Measurements from ENCODE around the gene FBXL17.
"Not testable (repeated sequence)": the region's sequence is repeated elsewhere in the genome, so short reads cannot be mapped to it uniquely, and the experiment has no call there.

FBXL17 gene

DNA sequence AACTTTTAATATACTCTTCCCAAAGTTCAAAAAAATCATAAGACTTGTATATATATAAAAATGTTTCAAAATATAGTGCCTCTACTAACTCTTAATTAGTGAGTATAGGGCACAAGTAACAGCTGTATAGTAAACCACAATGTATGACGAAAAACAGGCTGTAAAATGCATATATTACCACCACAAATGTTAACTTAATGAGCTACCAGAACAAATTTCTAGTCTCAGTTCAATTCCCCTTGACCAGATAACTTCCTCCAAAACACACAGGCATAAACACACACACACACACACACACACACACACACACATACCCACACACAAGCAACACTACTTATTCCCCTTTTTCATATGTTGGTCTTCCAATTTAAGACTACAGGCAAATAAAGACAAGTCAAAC is 78.8 kb downstream of the FBXL17 start:
- no peak for DNase-seq

- DNase-seq: no peak
Measured at GRCh38 chr5:108297042-108297601, 84.8 kb downstream of the FBXL17 start.

GRCh38 chr5:108295578-108296368 is 86.1 kb downstream of the FBXL17 start:
- no peak for DNase-seq

DNA sequence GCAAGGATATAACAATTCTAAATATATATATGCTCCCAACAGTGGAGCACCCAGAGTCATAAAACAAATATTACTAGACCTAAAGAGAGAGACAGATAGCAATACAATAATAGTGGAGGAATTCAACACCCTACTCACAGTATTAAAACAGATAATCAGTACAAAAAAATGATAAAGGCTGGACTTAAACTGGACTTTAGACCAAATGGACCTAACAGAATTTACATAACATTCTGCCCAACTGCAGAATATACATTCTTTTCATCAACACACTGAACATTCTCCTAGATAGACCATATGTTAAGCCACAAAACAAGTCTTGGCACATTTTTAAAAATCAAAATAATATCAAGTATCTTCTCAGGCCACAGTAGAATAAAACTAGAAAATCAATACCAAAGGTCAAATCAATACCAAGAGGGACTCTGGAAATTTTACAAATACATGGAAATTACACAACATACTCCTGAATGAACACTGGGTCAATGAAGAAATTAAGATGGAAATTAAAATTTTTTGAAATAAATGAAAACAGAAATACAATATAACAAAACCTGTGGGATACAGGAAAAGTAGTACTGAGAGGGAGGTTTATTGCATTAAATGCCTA is 100.8 kb downstream of the FBXL17 start:
- no peak for DNase-seq

GRCh38 chr5:108280248-108280647 is 101.7 kb downstream of the FBXL17 start:
- no peak for DNase-seq

DNA sequence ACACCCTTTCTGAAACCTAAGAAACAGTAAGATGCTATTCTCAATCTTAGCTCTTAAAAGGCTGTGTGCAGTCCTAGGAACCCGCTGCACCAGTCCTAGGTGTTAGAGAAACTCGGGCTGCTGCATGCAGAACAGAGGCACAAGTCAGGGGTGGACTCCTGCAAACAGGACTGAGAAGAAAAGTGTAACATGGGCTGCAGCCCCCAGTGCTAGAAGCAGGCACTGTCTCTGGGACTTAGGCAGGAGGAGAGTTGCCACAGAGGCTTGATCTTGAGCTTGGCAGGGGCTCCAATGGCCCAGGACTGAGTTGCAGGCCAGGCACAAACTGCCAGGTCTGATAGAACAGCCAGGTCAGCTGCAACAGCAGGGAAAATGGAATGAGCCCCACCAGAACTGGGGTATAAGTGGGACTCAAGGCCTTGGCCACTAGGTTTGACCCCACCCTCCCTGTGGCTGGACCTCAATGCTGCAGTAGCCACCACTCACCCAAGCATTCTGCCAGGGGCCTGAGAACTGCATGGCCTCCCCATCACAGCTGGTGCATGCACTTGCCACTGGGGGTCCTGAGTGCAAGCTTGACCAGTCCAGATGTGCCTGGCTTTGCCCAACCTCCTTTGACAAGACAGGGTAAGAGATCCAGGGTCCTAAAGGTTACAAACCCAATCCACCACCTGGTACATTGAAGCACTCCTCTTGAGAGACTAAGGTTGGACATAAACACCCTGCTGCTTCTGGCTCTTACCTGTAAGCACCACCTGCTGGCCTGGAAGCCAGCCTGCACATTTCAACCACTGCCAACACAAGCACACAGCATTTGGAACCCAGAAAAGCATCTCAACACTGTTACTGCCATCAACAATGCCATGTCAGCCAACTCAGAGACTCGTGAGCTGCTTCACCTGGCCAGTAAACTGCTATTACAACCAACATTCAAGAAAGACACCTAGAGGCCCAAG is 103.3 kb downstream of the FBXL17 start:
- DNase-seq: no peak

DNA sequence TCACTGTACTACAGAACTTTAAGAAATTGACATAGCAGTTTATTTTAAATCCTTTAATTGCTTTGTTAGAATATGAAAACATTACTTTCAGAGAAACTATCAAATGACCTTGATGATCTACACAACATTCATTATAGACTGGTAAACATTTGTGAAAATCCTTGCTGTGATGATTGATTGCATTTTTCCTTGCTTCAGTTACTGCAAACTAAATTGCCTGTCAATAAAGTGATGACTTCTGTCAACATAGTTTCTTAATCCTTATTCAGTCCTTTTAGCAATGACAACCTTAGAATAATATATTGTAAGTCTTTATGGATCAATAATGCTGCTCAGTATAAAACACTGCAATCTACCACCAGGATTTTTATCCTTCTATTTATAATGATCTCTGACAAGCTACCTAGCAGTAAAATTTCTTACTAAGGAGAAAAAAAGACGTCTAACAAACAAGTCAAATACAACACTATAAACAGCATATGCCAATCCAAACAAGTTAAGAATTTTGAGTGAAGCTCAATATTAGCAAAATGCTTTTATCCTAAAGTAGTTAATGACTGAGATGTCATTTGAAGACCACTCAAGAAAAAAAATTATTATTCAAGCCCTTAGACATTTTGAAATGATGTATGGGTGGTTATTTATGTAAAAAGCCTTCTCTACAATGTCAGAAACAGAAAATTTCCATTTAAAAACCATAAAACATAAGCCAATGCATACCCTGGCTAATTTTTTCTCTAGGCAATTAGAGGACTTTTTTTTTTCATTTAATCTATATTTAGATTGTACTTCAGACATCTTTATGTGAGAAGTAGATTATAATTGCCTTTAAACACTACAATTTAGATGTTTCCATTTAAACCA is 105.5 kb downstream of the FBXL17 start:
- DNase-seq: no peak

GRCh38 chr5:108274080-108274479 is 107.8 kb downstream of the FBXL17 start:
- not testable (repeated sequence) for DNase-seq

DNA sequence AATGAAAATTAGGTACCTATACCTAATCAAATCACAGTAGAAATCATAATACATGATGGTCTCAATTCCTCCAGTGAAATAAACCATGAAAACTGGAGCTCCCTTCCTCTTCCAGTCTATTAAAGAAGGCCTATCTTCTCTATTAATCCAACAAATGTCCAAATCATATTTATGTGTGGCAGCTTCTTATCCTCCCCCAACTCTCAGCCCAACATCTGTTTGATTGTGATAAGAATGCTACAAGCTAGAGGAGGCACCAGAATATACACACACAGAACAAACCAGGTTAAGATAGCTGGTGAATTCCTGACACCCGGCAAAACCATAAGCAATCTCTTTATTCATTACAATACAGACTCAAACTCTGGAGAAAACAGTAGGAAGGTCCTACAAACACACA is 110.8 kb downstream of the FBXL17 start:
- DNase-seq: no peak

GRCh38 chr5:108266242-108266641 is 115.7 kb downstream of the FBXL17 start:
- no peak for DNase-seq

- no peak for DNase-seq
Measured at GRCh38 chr5:108264533-108264932, 117.4 kb downstream of the FBXL17 start.

DNA sequence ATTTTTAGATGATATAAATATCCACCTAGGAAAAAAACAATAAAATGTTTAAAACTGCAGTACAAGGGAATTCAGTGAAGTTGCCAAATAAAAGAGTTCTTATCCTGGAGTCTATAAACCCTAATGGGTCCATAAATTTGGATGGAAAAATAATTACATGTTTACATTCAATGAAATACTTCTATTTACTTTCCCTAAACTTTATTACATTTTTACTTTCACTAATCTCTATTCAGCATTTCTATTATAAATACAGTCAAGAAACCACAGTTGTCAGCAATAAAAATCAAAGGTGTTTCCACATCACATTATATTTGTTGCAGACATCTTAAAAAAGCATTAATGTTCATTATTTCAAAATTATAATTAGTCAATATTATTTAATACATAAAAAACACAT is 118.6 kb downstream of the FBXL17 start:
- no peak for DNase-seq

GRCh38 chr5:108260858-108261170 is 121.1 kb downstream of the FBXL17 start:
- no peak for DNase-seq

DNA sequence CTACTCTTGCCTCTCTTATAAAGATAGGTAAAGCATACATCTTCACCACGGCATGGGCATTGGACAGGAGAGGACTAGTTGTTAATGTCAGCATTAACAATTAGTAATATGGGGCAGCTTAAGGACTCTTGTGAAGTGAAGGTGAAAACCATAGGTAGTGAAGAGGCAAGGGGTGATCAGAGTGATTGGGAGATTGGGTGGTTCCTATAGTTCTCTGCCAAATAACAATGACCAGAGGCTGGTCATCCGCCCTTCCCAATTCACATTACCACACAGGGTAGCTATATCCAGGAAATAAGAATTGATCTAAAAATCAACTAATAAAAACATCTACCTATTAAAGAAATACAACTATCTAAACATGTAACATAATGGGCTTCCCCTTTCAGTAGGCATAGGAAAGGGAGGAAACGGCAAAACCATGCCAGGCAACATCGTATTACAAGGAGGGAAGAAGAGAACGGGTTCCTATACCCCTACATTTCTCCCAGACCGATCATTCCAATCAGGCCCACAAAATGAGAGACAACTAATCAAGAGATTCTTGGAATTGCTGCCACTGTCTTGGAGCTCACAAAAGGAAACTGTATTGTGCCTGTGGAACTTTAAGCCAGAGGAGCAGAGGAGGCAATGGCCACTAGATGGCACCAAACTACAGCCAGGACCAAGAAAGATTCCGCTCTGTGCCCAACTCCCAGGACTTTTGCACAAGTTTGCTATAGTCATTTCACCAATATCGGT is 121.6 kb downstream of the FBXL17 start:
- peak; percentile 12 for DNase-seq

GRCh38 chr5:108259306-108259705 is 122.6 kb downstream of the FBXL17 start:
- DNase-seq: no peak

DNA sequence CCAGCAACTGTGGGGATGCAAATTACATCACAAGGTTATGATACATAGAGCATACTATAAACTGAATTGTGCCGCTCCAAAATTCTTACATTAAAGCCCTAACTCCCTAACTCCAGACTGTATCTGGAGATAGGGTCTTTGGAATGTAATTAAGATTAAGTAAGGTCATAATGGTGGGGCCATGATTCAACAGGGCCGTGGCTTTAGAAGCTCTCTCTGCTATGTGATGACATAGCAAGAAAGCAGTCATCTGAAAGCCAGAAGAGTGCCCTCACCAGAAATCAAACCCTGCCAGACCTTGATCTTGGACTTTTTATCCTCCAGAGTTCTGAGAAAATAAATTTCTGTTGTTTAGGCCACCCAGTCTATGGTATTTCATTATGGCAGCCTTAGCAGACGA is 123.9 kb downstream of the FBXL17 start:
- no peak for DNase-seq

DNA sequence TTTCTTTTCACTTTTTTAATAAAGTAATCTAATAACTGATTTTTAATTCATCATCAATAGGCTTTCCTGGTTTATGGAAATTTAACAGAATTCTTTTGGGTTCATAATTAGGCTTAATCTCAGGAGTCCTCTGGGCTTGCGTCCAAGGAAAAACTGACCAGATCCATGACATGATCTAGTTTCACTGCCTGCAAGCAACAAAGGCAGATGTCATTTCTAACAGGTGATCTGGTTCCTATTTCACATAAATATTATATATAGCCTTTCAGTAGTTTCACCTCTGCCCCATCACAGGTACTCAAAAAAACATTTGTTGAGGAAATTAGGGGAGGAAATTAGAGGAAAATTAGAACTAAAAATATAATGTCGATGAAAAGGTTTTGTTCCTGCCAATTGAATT is 126.4 kb downstream of the FBXL17 start:
- DNase-seq: no peak

DNA sequence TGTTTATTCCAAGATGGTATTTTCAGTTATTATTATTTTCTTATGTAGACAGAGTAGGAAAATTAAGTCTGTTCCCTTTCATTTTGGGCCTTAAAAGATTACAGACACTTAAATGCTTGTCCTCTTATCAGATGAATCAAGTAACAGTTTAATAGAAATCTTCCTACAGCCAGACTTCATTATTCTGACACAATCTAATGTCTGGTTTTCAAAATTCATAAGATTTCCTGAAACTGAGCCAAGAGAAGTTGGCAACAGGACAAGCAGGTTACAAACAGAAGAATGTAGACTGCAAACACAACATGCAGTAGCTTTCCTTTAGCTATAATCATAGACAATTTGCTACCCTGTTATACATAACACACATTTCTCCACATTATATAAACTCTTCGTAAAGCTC is 130.5 kb downstream of the FBXL17 start:
- DNase-seq: no peak

GRCh38 chr5:108249785-108250426 is 132.0 kb downstream of the FBXL17 start:
- no peak for DNase-seq

GRCh38 chr5:108249095-108249784 is 132.7 kb downstream of the FBXL17 start:
- DNase-seq: no peak

Data from NCI-H187 treated with DMSO at 0.1 percent for 48 hours (cell line).